ENCODE measurements around the gene ANKRD42.

The ANKRD42 gene

GRCh38 chr11:83292709-83293456 lies 99.4 kb downstream of the ANKRD42 start:
- CTCF ChIA-PET, result interaction anchor here (0.7 to 10.9 kb wide), 29 partner anchors 11 to 528 kb away, joined by 3 to 121 read pairs (median 4); no protein-coding TSS in a partner anchor
- peak; percentile 42 for DNase-seq (ENCODE audit: extremely low spot score)
- peak; percentile 71 for TF ChIP-seq CTCF (IDR thresholded peaks at IDR 0.05; ENCODE audit: control extremely low read depth, extremely low read depth, low read depth, missing control alignments)
- POLR2A ChIA-PET, result no interaction called here

GRCh38 chr11:83293457-83293774 lies 99.9 kb downstream of the ANKRD42 start:
- no peak for DNase-seq (ENCODE audit: extremely low spot score)
- no peak for TF ChIP-seq CTCF (IDR thresholded peaks at IDR 0.05; ENCODE audit: control extremely low read depth, extremely low read depth, low read depth, missing control alignments)
- CTCF ChIA-PET, result interaction anchor here (1.0 to 10.9 kb wide), 20 partner anchors 11 to 527 kb away, joined by 3 to 121 read pairs (median 6); no protein-coding TSS in a partner anchor
- POLR2A ChIA-PET, result no interaction called here

- DNase-seq (ENCODE audit: extremely low spot score), result no peak
- CTCF ChIA-PET, result interaction anchor here (1.9 to 10.9 kb wide), 6 partner anchors 11 to 430 kb away, joined by 4 to 121 read pairs (median 18); no protein-coding TSS in a partner anchor
- no peak for TF ChIP-seq CTCF (IDR thresholded peaks at IDR 0.05; ENCODE audit: control extremely low read depth, extremely low read depth, low read depth, missing control alignments)
- POLR2A ChIA-PET, result no interaction called here
Measured at GRCh38 chr11:83294208-83294607, 100.7 kb downstream of the ANKRD42 start.
